Neuronal stem cell (in vitro differentiated cells): ENCODE measurements around the gene SERPINA3.
A peak's percentile ranks its signal among the peaks of the same experiment; 100 is the strongest.
"Not testable (repeated sequence)": the region's sequence is repeated elsewhere in the genome, so short reads cannot be mapped to it uniquely, and the experiment has no call there.

ENCODE experiments used
- DNase-seq: peaks from one replicate; pipeline ENCODE4 v3.0.0-alpha.2; 2013; ENCODE audit warnings: low spot score
- H2AFZ ChIP-seq: one replicate; pipeline ENCODE4 v1.6.1; 2013; ENCODE audit warnings: mild to moderate bottlenecking, low read length, inconsistent platforms
- H2AK5ac ChIP-seq: 2 replicates; pipeline ENCODE4 v1.6.1; 2013; ENCODE audit warnings: low read depth, mild to moderate bottlenecking, inconsistent platforms, low read length, moderate library complexity, mixed read lengths
- H2BK120ac ChIP-seq: 2 replicates; pipeline ENCODE4 v1.6.1; 2013; ENCODE audit warnings: low read depth, mild to moderate bottlenecking, inconsistent platforms, low read length, moderate library complexity, mixed read lengths
- H2BK12ac ChIP-seq: one replicate; pipeline ENCODE4 v1.6.1; 2013; ENCODE audit warnings: low read length, inconsistent platforms
- H2BK15ac ChIP-seq: 2 replicates; pipeline ENCODE4 v1.6.1; 2013; ENCODE audit warnings: mild to moderate bottlenecking, low read length, inconsistent platforms, mixed read lengths
- H2BK5ac ChIP-seq: one replicate; pipeline ENCODE4 v1.6.1; 2013; ENCODE audit warnings: inconsistent platforms, mild to moderate bottlenecking, low read length, moderate library complexity
- H3K14ac ChIP-seq: one replicate; pipeline ENCODE4 v1.6.1; 2013; ENCODE audit warnings: low read length, inconsistent platforms
- H3K18ac ChIP-seq: 2 replicates; pipeline ENCODE4 v1.6.1; 2013; ENCODE audit warnings: low read length, inconsistent platforms
- H3K23ac ChIP-seq: 2 replicates; pipeline ENCODE4 v1.6.1; 2013; ENCODE audit warnings: low read depth, mild to moderate bottlenecking, mixed read lengths, low read length, inconsistent platforms; ENCODE audit not compliant: poor library complexity
- H3K27ac ChIP-seq: replicated peaks from 3 replicates; pipeline ENCODE4 v1.5.1; 2013; ENCODE audit warnings: low read length, inconsistent platforms
- H3K27me3 ChIP-seq, 3 experiments: 2 replicates each; pipeline ENCODE4 v1.6.1; 2013; ENCODE audit warnings: low read length in 3 of 3, mild to moderate bottlenecking in 2 of 3, inconsistent platforms in 1 of 3, low read depth in 1 of 3, mixed read lengths in 1 of 3, moderate library complexity in 1 of 3; ENCODE audit not compliant: control insufficient read depth in 3 of 3, insufficient read depth in 3 of 3
- H3K36me3 ChIP-seq, 2 donors: replicated peaks in 1 of 2; 2 replicates each; pipeline ENCODE4 v1.6.1; 2013; ENCODE audit warnings: low read length in 2 of 2; ENCODE audit not compliant: control insufficient read depth in 2 of 2, insufficient read depth in 2 of 2
- H3K4ac ChIP-seq: 2 replicates; pipeline ENCODE4 v1.6.1; 2013; ENCODE audit warnings: inconsistent platforms, mild to moderate bottlenecking, low read length, moderate library complexity
- H3K4me1 ChIP-seq, 2 donors: 1 replicate in 1 of 2; 2 replicates in 1 of 2; pipeline ENCODE4 v1.6.1; 2013; ENCODE audit warnings: low read length in 2 of 2, low read depth in 1 of 2; ENCODE audit not compliant: control insufficient read depth in 2 of 2, insufficient read depth in 1 of 2
- H3K4me2 ChIP-seq: one replicate; pipeline ENCODE4 v1.6.1; 2013; ENCODE audit warnings: mild to moderate bottlenecking, low read length, inconsistent platforms; ENCODE audit not compliant: insufficient read depth, poor library complexity, severe bottlenecking
- H3K4me3 ChIP-seq, 2 donors: 2 replicates each; pipeline ENCODE4 v1.5.1; 2013; ENCODE audit warnings: low read length in 2 of 2, mild to moderate bottlenecking in 2 of 2, inconsistent platforms in 1 of 2, moderate library complexity in 1 of 2
- H3K79me1 ChIP-seq: one replicate; pipeline ENCODE4 v1.6.1; 2013; ENCODE audit warnings: low read depth, mild to moderate bottlenecking, inconsistent platforms, low read length, moderate library complexity
- H3K9ac ChIP-seq: one replicate; pipeline ENCODE4 v1.6.1; 2013; ENCODE audit warnings: mild to moderate bottlenecking, low read depth, low read length, inconsistent platforms; ENCODE audit not compliant: poor library complexity
- H3K9me3 ChIP-seq, 2 donors: replicated peaks in 1 of 2; 2 replicates each; pipeline versions ENCODE3 to v1.6.1; 2013; ENCODE audit warnings: low read length in 2 of 2, mild to moderate bottlenecking in 2 of 2, inconsistent platforms in 1 of 2, low read depth in 1 of 2, mixed read lengths in 1 of 2, moderate library complexity in 1 of 2; ENCODE audit not compliant: control insufficient read depth in 2 of 2, insufficient read depth in 1 of 2
- H4K8ac ChIP-seq: one replicate; pipeline ENCODE4 v1.6.1; 2013; ENCODE audit warnings: low read depth, mild to moderate bottlenecking, inconsistent platforms, low read length, moderate library complexity
- H4K91ac ChIP-seq: one replicate; pipeline ENCODE4 v1.6.1; 2013; ENCODE audit warnings: low read length, low read depth, mild to moderate bottlenecking, inconsistent platforms; ENCODE audit not compliant: poor library complexity
- WGBS, 2 donors: extraction: QIAGEN DNeasy Blood & Tissue Kit; methylation state at CpG; one replicate each; pipeline ENCODE4 v1.1.7; 2013; ENCODE audit warnings: missing lambda C conversion rate in 2 of 2, mixed read lengths in 1 of 2; ENCODE audit not compliant: insufficient read length in 2 of 2, insufficient replicate concordance in 1 of 2; ENCODE audit errors: extremely low coverage in 2 of 2; 5-methylcytosine and 5-hydroxymethylcytosine counted together

The SERPINA3 gene

DNA sequence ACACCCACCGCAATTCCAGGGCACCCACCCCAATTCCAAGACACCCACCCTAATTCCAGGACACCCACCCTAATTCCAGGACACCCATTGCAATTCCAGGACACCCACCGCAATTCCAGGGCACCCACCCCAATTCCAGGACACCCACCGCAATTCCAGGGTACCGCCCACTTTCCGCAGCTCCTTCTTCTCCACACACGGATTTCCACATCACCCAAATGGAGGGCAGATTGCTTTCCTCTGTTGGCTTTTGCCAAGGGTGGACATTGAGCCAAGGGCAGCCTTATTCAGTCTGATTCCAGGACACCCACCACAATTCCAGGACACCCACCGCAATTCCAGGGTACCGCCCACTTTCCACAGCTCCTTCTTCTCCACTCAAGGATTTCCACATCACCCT is 25.6 kb downstream of the SERPINA3 start:
- H3K4me3 ChIP-seq, H3K4me2 ChIP-seq, H2BK120ac ChIP-seq, H3K18ac ChIP-seq, H3K4me1 ChIP-seq, H3K14ac ChIP-seq, H3K27ac ChIP-seq, H2BK12ac ChIP-seq, H3K79me1 ChIP-seq, H3K27me3 ChIP-seq, H3K9me3 ChIP-seq, H2AFZ ChIP-seq, H3K36me3 ChIP-seq, DNase-seq, H2AK5ac ChIP-seq, H4K8ac ChIP-seq, H2BK5ac ChIP-seq, H3K4ac ChIP-seq, H4K91ac ChIP-seq, H3K23ac ChIP-seq, H2BK15ac ChIP-seq, H3K9ac ChIP-seq: not testable (repeated sequence)
- no CpG with 5 or more reads among the region's 8 CpGs for WGBS, 2 donors

DNA sequence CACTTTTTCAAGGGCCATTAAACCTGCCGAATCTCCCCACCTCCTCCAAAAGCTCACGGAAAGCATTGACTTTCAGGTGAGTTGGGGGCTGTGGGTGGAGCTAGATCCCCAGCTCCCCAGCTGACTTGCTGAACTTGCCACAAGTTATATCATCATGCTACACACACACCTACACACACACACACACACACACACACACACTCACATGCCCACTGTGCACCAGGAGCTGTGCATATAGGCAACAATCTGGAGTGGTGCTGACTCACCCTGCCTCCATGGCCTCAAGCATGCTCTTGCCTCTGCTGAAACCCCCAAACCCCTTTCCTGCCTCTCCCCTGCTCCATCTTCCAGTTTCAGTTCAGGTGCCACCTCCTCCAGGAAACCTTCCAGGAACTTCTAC is 26.1 kb downstream of the SERPINA3 start:
- H3K23ac ChIP-seq: no peak overlapping the region
- DNase-seq: no peak
- no CpG with 5 or more reads among the region's 2 CpGs for whole genome bisulfite sequencing, 2 donors

DNA sequence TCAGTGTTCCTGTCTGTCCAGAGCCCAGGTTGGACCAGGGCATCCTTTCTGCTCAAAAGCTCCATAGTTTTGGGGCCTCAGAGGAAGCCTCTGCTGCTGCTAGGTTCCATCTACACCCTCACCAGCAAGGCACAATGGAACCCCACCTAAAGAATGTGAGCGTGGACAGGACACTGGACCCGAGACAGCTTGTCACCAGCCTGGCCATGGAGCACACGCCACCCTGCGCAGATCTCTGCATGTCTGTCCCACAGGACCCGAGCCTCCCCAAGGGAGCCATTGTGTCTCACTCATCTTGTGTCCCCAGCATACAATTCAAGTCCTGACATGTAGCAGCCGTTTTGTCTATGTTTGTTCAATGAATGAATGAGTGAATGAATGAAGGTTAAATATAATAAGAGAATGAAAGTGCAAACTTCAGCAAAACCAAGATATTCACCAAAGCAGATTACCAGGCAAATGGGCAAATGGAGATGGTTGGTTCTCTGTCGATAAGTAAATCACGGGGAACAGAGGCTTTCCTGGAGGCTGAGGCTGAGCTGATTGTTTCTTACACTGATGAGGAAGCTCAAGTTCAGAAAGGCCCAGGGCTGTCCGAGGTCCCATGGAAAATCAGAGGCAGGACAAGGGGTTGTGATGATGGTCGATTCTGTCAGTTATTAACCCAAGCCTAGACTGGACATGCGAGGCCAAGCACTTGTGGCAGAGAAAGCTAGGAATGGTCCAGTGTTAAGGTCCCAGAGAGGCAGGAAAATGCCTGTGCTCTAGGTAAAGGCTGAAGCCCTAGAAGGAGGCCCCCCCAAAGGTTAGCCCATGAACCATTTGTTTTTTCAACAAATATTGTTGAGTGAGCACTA is 27.0 kb downstream of the SERPINA3 start:
- Histone ChIP-seq H3K4me2 (no peak overlapping the region), H3K9ac (no peak overlapping the region), H3K14ac (no peak overlapping the region), H3K23ac (no peak overlapping the region), H4K91ac (no peak overlapping the region), H3K9me3 (no peaks in the 10 kb centered on the region), H3K18ac (no peak overlapping the region), H4K8ac (no peak overlapping the region), H3K4me3 (no peak overlapping the region), H2BK12ac (no peak overlapping the region), H3K27ac (no peak overlapping the region), H3K36me3 (no peaks in the 10 kb centered on the region), H3K79me1 (no peaks in the 10 kb centered on the region), H2AFZ (no peak overlapping the region), H2BK120ac (no peak overlapping the region), H2BK15ac (no peak overlapping the region), H3K27me3 (no peaks in the 10 kb centered on the region), H2BK5ac (no peak overlapping the region), H3K4ac (no peak overlapping the region), H2AK5ac (no peak overlapping the region), H3K4me1 (no peaks in the 10 kb centered on the region)
- DNase-seq: no peak
- no CpG with 5 or more reads among the region's 11 CpGs for WGBS, 2 donors

More for the DNA sequence above, 26.1 kb downstream of the SERPINA3 start:
- Histone ChIP-seq H2BK15ac (no peak overlapping the region), H3K27me3 (no peaks in the 10 kb centered on the region), H3K4me3 (no peak overlapping the region), H3K4me1 (no peaks in the 10 kb centered on the region), H2AK5ac (no peak overlapping the region), H2BK120ac (no peak overlapping the region), H3K9ac (no peak overlapping the region), H3K79me1 (no peaks in the 10 kb centered on the region), H3K27ac (no peak overlapping the region), H3K9me3 (no peaks in the 10 kb centered on the region), H3K36me3 (no peaks in the 10 kb centered on the region), H3K4ac (no peak overlapping the region), H3K14ac (no peak overlapping the region), H4K91ac (no peak overlapping the region), H2BK5ac (no peak overlapping the region), H2BK12ac (no peak overlapping the region), H4K8ac (no peak overlapping the region), H3K4me2 (no peak overlapping the region), H2AFZ (no peak overlapping the region), H3K18ac (peak overlapping the region; percentile 9)

GRCh38 chr14:94640721-94641631 is 28.8 kb downstream of the SERPINA3 start:
- no peak overlapping the region for H3K4ac ChIP-seq
- H3K18ac ChIP-seq: peak overlapping the region; percentile 29
- DNase-seq: no peak
- H3K4me1 ChIP-seq: no peaks in the 10 kb centered on the region
- no peak overlapping the region for H3K27ac ChIP-seq
- H4K8ac ChIP-seq: no peak overlapping the region
- H2AK5ac ChIP-seq: peak overlapping the region; percentile 50
- H3K9ac ChIP-seq: no peak overlapping the region
- no peak overlapping the region for H3K4me2 ChIP-seq
- no peaks in the 10 kb centered on the region for H3K36me3 ChIP-seq
- H2BK120ac ChIP-seq: no peak overlapping the region
- H2BK12ac ChIP-seq: no peak overlapping the region
- no peak overlapping the region for H3K23ac ChIP-seq
- no peak overlapping the region for H2BK15ac ChIP-seq
- no peaks in the 10 kb centered on the region for H3K9me3 ChIP-seq
- no peak overlapping the region for H4K91ac ChIP-seq
- H3K4me3 ChIP-seq: no peak overlapping the region
- no peak overlapping the region for H3K14ac ChIP-seq
- WGBS, 2 donors: no CpG with 5 or more reads among the region's 10 CpGs
- no peak overlapping the region for H2BK5ac ChIP-seq
- H3K27me3 ChIP-seq: no peaks in the 10 kb centered on the region
- H3K79me1 ChIP-seq: no peaks in the 10 kb centered on the region
- H2AFZ ChIP-seq: no peak overlapping the region
